ENCODE data around the gene C9orf50.

GRCh38 chr9:129611307-129611800 lies 9.5 kb downstream of the C9orf50 start:
- TF ChIP-seq L3MBTL2 (conservative IDR thresholded peaks at IDR 0.05) (no peak), ARNT (IDR thresholded peaks at IDR 0.05) (no peak), SUZ12 (IDR thresholded peaks at IDR 0.05) (no peak), TARDBP (IDR thresholded peaks at IDR 0.05) (no peak), LEF1 (IDR thresholded peaks at IDR 0.05; ENCODE audit: borderline replicate concordance) (no peak), SP1 (IDR thresholded peaks at IDR 0.05) (no peak), FOXA1 (IDR thresholded peaks at IDR 0.05) (no peak), ZNF384 (IDR thresholded peaks at IDR 0.05) (no peak), BHLHE40 (IDR thresholded peaks at IDR 0.05; ENCODE audit: borderline replicate concordance) (no peak), NFRKB (IDR thresholded peaks at IDR 0.05) (no peak), FOXM1 (IDR thresholded peaks at IDR 0.05; ENCODE audit: borderline replicate concordance) (no peak)
